Effector memory CD4-positive, alpha-beta T cell (primary cell): ENCODE results near the gene MSL3.

Source experiments
- DNase-seq, 3 donors: peaks; one replicate each; pipeline ENCODE4 v3.0.0-alpha.2; 2020
- H3K27ac ChIP-seq: 2 replicates; pipeline ENCODE4 v1.7.0; 2013; ENCODE audit warnings: mild to moderate bottlenecking, low read length, moderate library complexity; ENCODE audit not compliant: insufficient read depth, poor library complexity, severe bottlenecking
- H3K27me3 ChIP-seq: replicated peaks from 2 replicates; pipeline ENCODE4 v1.7.0; 2013; ENCODE audit warnings: mild to moderate bottlenecking, low read length; ENCODE audit not compliant: insufficient read depth, control insufficient read depth, poor library complexity, severe bottlenecking
- H3K36me3 ChIP-seq: 2 replicates; pipeline ENCODE4 v1.7.0; 2013; ENCODE audit warnings: mild to moderate bottlenecking, low read length, moderate library complexity; ENCODE audit not compliant: control insufficient read depth, insufficient read depth
- H3K4me1 ChIP-seq: 2 replicates; pipeline ENCODE4 v1.7.0; 2013; ENCODE audit warnings: low read length, mild to moderate bottlenecking; ENCODE audit not compliant: control insufficient read depth, insufficient read depth, poor library complexity, severe bottlenecking
- H3K4me3 ChIP-seq: 2 replicates; pipeline ENCODE4 v1.7.0; 2013; ENCODE audit warnings: low read length, low read depth, mild to moderate bottlenecking; ENCODE audit not compliant: insufficient read depth, poor library complexity, severe bottlenecking
- H3K9me3 ChIP-seq: 2 replicates; pipeline ENCODE4 v1.7.0; 2013; ENCODE audit warnings: mild to moderate bottlenecking, low read length, moderate library complexity; ENCODE audit not compliant: control insufficient read depth

The MSL3 gene

GRCh38 chrX:11781133-11781532 is 23.1 kb downstream of the MSL3 start:
- Histone ChIP-seq H3K9me3 (no peaks in the 10 kb centered on the region), H3K4me3 (no peak overlapping the region), H3K27ac (no peak overlapping the region), H3K36me3 (peaks cover 4% of the 10 kb centered on the region), H3K27me3 (no peaks in the 10 kb centered on the region), H3K4me1 (no peaks in the 10 kb centered on the region)
- DNase-seq: no peak

GRCh38 chrX:11781734-11782370 is 23.8 kb downstream of the MSL3 start:
- Histone ChIP-seq H3K4me3 (no peak overlapping the region), H3K4me1 (no peaks in the 10 kb centered on the region), H3K36me3 (no peaks in the 10 kb centered on the region), H3K9me3 (no peaks in the 10 kb centered on the region), H3K27me3 (no peaks in the 10 kb centered on the region), H3K27ac (no peak overlapping the region)
- no peak for DNase-seq

GRCh38 chrX:11784543-11784942 is 26.5 kb downstream of the MSL3 start:
- Histone ChIP-seq H3K4me1 (no peaks in the 10 kb centered on the region), H3K4me3 (no peak overlapping the region), H3K36me3 (no peaks in the 10 kb centered on the region), H3K27me3 (no peaks in the 10 kb centered on the region), H3K27ac (no peak overlapping the region), H3K9me3 (no peaks in the 10 kb centered on the region)
- DNase-seq: no peak

GRCh38 chrX:11786862-11787261 is 28.8 kb downstream of the MSL3 start:
- Histone ChIP-seq H3K27me3 (no peaks in the 10 kb centered on the region), H3K36me3 (no peaks in the 10 kb centered on the region), H3K9me3 (no peaks in the 10 kb centered on the region), H3K4me1 (no peaks in the 10 kb centered on the region), H3K27ac (no peak overlapping the region), H3K4me3 (no peak overlapping the region)
- DNase-seq: no peak

DNA sequence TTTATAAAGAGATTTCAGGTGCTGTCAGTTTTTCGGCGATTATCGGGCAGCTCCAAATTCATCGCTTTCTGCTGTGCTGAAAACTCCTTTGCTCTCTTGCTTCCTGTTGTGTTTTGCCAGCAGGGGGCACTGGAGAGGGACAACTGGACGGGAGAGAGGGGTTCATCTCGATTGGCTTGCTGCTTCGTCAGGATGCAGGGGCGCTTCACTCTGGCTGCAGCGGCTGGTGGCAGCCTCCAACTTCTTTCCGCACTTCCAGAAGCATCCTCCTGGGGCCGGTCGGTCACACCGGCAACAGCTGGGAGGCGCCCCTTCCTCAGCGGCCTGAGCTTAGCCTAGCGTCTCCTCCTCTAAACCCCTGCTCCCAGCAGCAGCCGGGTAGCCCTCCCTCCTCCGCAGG is 29.5 kb downstream of the MSL3 start:
- DNase-seq: peak; percentile 14 to 57 (median 43)
- H3K4me3 ChIP-seq: no peak overlapping the region
- no peaks in the 10 kb centered on the region for H3K27me3 ChIP-seq
- H3K27ac ChIP-seq: no peak overlapping the region
- no peaks in the 10 kb centered on the region for H3K36me3 ChIP-seq
- no peaks in the 10 kb centered on the region for H3K4me1 ChIP-seq
- H3K9me3 ChIP-seq: no peaks in the 10 kb centered on the region

DNA sequence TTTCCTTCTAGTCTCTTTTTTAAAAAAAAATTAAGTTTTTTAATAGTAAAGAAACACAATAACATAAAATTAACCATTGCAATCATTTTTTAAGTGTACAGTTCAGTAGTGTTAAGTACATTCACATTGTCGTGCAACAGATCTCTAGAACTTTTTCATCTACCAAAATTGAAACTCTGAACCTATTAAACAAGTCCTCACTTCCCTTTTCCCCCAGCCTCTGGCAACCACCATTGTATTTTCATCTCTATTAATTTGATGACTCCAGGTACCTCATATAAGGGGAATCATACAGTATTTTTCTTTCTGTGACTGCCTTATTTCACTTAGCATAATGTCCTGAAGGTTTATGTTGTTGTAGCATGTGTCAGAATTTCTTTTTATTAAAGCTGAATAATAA is 31.8 kb downstream of the MSL3 start:
- no peak for DNase-seq
- H3K27ac ChIP-seq: no peak overlapping the region
- H3K4me3 ChIP-seq: no peak overlapping the region
- H3K27me3 ChIP-seq: no peaks in the 10 kb centered on the region
- no peaks in the 10 kb centered on the region for H3K36me3 ChIP-seq
- H3K4me1 ChIP-seq: peaks cover 3% of the 10 kb centered on the region
- no peaks in the 10 kb centered on the region for H3K9me3 ChIP-seq

DNA sequence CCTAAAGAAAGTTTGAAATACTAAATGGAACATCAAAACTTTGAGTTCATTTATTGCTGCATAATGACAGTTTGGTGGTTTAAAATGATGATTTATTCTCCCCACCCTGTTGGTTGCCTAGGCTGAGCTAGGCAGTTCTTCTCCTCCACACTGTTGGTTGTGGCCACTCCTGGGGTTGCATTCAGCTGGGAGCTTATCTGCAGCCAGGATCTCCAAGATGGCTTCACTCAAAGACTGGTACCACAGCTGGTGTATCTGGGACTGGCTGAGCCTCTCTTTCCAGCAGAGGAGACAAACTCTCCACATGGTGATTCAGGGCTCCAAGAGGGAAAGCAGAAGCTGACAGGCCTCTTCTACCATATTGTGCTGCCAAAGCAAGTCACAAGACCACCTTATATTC is 33.1 kb downstream of the MSL3 start:
- Histone ChIP-seq H3K27ac (no peak overlapping the region), H3K4me3 (no peak overlapping the region)

DNA sequence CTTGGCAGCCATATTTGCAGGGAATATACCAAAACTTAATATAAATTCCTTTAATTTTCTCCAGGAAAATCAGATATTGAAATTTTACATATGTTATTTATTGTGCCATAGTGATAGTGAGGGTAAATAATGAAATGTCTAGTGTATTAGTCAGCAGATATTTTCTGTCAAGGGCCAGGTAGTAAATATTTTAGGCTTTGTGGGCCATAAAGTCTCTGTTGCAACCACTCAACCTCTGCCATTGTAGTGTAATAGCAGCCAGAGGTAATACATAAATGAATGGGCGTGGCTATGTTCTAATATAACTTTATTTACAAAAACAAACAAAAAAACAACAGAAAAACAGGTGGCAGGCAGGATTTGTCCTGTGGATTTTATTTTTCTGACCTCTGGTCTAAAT is 33.5 kb downstream of the MSL3 start:
- H3K36me3 ChIP-seq: no peaks in the 10 kb centered on the region
- no peaks in the 10 kb centered on the region for H3K9me3 ChIP-seq
- no peak overlapping the region for H3K27ac ChIP-seq
- peaks cover 3% of the 10 kb centered on the region for H3K4me1 ChIP-seq
- no peak for DNase-seq
- no peaks in the 10 kb centered on the region for H3K27me3 ChIP-seq
- no peak overlapping the region for H3K4me3 ChIP-seq

More for the DNA sequence above, 33.1 kb downstream of the MSL3 start:
- Histone ChIP-seq H3K27me3 (no peaks in the 10 kb centered on the region), H3K4me1 (peaks cover 3% of the 10 kb centered on the region), H3K9me3 (no peaks in the 10 kb centered on the region), H3K36me3 (no peaks in the 10 kb centered on the region)
- no peak for DNase-seq

GRCh38 chrX:11792461-11793421 is 34.7 kb downstream of the MSL3 start:
- Histone ChIP-seq H3K36me3 (no peaks in the 10 kb centered on the region), H3K27ac (no peak overlapping the region), H3K4me1 (peaks cover 3% of the 10 kb centered on the region), H3K27me3 (no peaks in the 10 kb centered on the region), H3K9me3 (no peaks in the 10 kb centered on the region), H3K4me3 (no peak overlapping the region)
- DNase-seq: peak in 1 of 3 donors; percentile 31

- no peak for DNase-seq
- no peak overlapping the region for H3K27ac ChIP-seq
- no peaks in the 10 kb centered on the region for H3K9me3 ChIP-seq
- H3K27me3 ChIP-seq: no peaks in the 10 kb centered on the region
- H3K4me1 ChIP-seq: peaks cover 3% of the 10 kb centered on the region
- H3K36me3 ChIP-seq: no peaks in the 10 kb centered on the region
- H3K4me3 ChIP-seq: no peak overlapping the region
Observed at GRCh38 chrX:11793734-11794133, 35.7 kb downstream of the MSL3 start.
